HG03097 (cell line): ENCODE measurements around the gene DSTN.

ENCODE experiments used
- ATAC-seq: cut with Tn5 transposase; IDR thresholded peaks from one replicate; pipeline ENCODE4 v1.9.1; 2021; ENCODE audit not compliant: unreplicated experiment, low FRiP score

Gene DSTN

DNA sequence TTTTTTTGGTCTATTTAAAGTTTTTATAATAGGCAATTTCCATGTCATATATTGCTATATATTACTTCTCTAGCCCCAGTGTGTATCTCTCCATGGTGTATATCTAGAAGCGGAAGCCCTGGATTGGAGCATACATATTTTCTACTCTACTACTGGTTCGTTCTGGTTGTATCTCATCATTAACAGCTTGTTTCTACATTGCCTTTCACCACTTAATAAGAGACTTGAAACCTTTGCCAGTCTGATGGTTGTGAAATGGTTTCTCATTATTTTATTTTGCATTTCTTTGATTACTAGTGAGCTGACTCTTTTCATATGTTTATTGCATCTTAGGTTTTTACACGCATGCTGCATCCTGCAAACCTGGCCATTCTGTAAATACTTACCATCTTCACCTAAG is 3.6 kb downstream of the DSTN start:
- ATAC-seq, result no peak

DNA sequence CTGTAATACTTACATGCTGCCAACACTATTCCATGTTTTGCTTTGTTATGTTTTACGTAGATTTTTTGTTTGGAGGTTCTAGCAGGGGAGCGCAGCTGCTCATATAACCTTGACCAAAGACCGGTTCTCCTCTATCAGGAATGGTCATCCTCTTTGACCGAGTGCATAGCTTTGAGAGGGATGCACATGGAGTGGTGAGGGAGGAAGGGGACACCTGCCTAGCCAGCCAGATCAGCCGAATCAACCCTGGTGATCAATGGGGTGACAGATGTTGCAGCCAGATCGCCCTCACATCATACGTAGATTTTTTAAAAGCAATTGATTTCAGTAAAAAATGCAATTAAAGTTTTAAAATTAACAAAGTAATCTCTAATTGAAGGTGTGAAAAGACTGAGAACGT is 6.3 kb downstream of the DSTN start:
- ATAC-seq, result no peak

DNA sequence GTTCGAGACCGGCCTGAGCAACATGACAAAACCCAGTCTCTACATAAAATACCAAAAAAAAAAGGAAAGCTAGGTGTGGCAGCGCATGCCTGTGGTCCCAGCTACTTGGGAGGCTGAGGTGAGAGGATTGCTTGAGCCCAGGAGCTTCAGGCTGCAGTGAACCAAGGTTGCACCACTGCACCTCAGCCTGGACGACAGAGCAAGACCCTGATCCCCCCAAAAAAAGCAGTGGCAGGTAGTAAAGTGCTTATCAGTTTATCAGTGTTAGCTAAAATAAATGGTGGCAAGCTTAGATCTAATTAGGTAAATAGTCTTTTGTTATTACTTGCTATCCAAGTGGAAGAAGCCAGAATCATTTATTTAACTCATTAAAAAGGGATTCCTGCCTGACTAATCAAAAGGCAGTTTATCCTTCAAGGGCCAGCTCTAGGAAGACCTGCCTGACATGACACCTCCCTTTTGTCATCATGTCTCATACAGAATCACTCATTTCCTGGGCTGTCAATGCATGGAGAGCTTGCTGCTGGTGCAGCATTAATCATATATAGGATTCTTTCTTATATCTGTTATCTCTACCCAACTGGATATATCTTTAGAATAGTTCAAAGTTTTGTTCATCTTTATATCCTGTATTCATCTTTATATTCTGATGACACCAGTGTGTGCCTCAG is 9.6 kb downstream of the DSTN start:
- ATAC-seq, result no peak

DNA sequence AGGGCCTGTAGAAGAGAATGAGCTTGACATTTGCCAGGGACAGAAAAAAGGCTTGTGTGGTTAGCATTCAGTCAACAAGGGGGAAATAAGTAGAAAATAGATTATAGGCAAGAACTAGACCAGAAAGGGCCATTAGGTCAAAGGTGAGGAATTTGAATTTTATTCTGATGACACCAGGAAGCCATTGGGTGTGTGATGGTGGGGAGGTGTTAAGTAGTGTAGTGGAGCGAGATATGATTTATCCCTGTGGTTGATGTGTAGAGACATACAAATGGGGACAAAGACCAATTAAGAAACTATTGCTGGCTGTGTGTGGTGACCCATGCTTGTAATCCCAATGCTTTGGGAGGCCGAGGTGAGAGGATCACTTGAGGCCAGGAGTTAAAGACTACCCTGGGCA is 11.0 kb downstream of the DSTN start:
- ATAC-seq, result no peak

DNA sequence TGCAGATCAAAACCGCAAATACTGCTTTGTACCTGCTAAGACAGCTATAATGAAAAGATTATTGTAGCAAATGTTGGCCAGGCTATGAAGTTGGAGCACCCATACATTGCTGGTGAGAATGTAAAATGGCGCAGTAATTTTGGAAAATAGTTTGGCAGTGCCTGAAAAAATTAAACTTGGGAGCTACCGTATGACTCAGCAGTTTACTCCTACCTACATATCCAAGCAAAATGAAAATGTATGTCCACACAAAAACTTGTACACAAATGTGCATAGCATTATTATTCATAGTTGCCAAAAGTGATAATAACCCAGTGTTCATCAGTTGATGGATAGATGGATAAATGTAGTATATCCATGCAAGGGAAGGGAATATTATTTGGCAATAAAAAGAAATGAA is 13.3 kb downstream of the DSTN start:
- no peak for ATAC-seq

DNA sequence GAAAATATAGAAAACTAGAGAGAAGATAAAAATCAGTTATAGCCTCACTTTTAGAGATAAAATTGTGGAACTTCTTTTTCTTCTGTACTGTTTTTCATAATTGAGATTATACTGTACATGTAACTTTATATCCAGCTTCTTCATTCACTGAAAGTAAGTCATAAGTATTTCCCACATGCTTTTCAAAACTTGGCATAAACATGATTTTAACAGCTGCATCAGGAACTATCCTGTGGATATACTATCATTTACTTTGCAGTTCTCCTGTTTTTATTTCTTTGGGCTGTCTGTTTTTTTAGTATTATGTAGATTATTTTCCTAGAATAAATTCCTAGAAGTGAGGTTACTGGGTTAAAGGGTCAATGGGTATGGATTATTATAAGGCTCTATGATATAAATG is 14.8 kb downstream of the DSTN start:
- no peak for ATAC-seq

DNA sequence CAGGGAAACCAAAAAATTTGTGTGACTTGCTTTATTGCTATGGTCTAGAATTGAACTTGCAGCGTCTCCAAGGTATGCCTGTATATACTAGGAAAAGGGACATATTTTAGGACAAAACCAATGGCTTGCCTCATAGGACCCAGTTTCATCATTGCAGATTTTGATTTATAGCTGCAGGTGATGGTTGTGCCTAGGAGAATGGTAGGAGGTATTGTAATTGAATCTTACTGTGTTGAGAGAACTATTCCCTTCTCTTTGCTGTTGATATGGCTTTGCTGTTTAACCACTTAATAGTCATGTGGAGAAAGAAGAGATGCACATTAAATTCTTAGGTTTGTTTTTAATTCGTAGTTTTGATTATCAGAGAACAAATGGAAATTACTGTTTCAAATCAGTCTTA is 16.4 kb downstream of the DSTN start:
- ATAC-seq, result no peak

DNA sequence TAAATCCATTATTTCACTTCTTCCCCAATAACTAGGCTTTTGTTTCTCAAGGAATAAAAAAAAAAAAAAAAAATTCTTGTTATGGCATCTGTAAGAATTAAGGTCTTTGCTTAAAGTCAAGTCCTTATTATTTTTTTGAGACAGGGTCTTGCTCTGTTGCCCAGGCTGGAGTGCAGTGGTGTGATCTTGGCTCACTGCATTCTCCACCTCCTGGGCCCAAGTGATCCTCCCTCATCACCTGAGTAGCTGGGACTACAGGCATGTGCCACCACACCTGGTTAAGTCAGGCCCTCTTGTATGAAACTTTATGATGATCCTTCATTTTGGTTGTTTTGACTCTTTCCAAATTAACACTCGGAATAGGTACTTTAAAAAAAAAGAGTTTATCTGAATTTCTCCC is 17.3 kb downstream of the DSTN start:
- no peak for ATAC-seq

DNA sequence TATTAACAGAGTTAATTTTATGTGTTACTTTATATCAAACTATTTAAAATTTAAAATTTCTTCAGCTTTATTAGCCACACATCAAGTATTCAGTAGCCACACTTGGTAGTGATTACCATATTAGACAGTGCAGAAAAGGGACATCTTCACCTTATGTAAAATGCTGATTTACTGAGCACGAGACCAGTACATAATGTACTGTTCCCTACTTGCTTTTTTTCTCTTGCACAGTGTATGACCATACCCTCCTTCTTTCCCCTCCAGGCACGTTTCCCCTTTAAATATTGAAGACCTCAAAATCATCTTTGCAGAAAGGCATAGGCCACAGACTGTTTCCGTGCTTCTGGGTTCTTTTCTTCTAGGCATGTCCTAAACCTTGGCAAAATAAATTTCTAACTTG is 17.9 kb downstream of the DSTN start:
- no peak for ATAC-seq

DNA sequence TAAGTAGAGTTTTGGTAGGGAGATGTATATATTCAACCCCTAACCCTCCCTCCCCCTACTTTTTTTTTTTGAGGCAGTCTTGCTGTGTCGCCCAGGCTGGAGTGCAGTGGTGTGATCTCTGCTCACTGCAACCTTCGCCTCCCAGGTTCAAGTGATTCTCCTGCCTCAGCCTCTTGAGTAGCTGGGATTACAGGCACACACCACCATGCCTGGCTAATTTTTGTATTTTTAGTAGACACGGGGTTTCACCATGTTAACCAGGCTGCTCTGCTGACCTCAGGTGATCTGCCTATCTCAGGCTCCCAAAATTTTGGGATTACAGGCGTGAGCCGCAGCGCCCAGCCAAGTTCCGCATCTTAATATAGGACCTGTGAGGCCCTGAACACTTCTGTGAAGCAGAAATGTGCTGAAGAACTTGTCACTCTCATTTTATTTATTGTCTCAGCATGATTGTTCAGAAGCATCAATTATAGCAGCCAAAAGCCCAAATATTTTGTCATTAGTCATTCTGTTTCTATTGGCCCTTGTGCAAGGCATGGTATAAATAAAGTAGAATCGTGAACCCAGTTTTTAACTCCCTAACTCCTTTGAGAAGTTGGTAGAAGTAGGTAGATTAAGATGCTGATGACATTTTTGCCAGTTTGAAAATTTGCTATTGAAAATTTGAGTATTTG is 19.4 kb downstream of the DSTN start:
- ATAC-seq, result no peak

DNA sequence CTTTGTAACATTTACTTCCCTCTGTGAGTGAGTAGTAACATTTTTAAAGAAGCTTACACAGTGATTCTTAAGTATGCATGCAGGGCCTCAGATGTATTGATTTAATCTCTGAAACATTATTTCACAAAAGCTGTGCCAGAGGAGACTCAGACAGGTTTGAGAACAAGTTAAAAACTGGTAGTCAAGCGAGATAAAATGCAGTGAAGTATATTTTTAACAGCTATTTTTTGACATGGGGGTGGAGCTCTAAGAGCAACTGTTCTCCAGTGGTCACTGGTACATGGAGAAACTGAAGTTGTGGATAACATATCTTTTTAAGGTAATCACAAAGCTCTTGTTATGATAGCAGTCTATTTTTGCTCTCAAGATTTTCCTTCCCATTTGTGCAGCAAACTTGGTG is 20.4 kb downstream of the DSTN start:
- no peak for ATAC-seq

DNA sequence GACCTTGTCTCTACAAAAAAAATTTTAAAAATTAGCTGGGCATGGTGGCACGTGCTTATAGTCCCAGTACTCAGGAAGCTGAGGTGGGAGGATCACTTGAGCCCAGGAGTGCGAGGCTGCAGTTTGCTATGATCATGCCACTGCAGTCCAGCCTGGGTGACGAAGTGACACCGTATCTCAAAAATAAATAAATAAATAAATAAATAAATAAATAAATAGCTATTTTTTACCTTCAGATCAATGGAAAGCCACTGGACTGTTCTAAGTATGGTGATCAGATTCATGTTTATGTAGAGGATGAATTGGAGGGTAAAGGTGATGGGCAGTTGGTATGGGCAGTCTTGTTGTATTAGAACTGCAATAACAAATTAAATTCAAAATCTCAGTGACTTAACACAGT is 24.0 kb downstream of the DSTN start:
- no peak for ATAC-seq

DNA sequence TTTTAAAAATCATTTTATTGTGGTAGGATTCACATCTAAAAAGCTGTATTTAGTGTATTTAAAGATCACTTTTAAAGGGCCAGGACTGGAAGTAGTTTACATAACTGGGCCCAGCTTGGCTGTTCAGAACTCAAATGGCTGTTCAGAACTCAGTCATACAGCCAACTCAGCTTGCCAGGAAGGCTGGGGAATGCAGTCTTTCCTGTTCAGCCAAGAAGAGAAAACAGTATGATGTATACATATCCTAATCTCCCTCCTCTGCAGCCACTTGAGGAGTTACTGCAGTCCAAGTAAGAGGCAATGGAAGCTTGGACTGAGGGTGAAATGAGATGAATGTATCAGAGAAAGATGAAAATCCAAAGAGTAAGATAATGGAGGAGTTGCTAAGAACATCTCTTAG is 24.6 kb downstream of the DSTN start:
- ATAC-seq, result no peak

DNA sequence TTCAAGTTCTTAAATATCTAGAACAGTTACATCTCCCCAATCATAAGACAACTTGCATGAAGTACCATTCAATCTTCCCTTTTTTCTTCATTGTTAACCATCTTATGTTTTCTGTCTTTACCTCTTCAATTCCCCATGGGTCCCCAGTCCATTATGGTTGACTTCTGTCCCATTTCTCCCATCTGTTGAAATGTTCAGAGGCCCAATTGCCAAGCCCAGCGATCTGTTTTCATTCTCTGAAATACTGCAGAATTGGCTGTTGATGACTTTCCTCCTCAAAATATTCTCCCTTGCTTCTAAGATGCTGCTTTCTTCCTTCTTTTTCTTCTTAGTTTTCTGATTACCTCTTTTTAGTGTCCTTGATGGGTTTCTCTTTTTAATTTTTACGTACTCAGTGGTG is 26.0 kb downstream of the DSTN start:
- ATAC-seq, result no peak

DNA sequence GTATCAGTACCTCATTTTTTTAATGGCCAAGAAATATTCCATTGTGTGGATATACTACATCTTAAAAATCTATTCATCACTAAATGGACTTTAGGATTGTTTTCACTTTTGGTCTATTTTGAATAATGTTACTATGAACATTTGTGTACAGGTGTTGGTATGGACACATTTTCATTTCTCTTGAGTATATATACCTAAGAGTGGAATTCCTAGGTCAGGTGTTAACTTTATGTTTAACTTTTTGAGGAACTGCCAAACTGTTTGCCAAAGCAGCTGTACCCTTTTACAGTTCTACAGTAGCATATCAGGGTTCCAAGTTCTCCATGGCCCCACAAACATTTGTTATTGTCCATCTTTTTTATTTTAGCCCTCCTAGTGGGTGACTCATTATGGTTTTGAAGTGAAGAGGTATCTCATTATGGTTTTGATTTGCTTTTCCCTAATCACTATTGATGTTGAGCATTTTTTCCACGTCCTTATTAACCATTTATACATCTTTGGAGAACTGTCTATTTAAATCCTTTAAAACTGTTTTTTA is 28.2 kb downstream of the DSTN start:
- no peak for ATAC-seq

DNA sequence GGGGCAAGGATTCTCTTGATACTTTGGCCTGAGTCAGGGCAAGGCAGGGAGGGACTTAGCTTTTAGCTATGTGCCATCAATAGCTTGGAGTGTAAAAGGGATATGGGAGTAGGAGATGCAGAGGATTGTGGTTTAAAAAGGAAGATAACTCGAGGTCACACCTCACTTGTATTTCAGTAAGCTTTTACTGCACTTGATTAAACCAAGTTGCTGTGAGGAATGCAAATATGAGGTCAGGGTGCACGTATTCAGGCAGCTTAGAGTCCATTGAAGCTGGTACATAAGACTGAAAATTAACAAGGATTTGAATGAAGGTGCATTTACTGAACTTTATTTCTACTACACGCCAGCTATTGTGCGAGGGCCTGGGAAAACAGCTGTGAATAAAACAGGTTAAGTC is 32.1 kb downstream of the DSTN start:
- ATAC-seq, result no peak

DNA sequence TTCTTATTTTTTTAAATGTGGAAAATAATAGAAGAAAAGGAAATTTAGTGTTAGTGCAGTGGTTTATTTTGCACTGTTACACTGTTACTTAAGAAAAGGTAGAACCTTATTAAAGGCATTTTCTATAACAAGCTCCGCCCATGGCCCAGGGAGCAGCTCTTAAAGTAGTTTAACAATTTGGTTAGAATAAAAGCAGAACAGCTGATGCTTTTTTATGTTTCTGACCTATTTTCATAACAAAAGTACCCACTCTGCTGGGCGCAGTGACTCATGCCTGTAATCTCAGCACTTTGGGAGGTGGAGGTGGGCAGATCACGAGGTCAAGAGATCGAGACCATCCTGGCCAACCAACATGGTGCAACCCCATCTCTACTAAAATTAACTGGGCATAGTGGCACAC is 32.6 kb downstream of the DSTN start:
- no peak for ATAC-seq

DNA sequence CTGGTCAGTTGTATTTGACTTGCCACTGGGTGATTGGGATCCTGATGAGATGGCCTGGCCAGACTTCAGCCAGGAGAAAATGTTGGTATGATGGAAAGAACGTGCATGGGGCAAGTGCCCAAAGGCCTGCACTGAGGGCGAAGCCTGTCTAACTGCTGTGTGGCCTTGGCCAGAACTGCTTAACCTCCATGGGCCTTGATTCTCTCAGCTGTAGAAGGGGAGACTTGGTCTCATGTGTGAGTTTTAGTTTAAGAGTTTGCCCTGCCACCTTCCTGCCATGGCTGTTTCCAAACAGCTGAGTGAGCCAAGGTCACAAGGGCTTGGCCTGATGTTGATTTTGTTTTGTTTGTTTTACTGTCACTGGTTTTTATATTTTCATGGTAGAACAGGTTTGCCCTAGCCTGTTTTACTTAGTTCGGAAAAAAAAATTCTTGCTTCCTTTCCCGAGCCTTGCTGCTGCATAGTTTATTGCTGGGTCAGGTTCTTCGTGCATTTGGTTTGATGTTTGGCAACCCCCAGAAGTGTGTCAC is 35.3 kb downstream of the DSTN start:
- ATAC-seq, result no peak

DNA sequence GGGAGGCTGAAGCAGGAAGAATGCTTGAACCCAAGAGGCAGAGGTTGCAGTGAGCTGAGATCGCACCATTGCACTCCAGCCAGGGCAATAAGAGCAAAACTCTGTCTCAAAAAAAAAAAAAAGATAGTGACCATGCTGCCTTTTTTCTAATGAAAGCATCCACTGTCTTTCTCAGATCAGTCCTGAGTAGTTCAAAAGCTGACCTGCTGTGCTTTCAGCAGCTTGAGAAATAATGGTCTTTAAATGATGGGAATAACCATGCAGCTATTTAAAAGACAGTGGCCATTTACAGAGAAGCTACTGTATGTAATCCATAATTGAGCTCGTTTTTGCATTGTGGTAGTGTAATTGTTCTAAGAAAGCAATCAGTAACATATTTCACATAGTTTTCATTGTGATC is 36.1 kb downstream of the DSTN start:
- no peak for ATAC-seq

DNA sequence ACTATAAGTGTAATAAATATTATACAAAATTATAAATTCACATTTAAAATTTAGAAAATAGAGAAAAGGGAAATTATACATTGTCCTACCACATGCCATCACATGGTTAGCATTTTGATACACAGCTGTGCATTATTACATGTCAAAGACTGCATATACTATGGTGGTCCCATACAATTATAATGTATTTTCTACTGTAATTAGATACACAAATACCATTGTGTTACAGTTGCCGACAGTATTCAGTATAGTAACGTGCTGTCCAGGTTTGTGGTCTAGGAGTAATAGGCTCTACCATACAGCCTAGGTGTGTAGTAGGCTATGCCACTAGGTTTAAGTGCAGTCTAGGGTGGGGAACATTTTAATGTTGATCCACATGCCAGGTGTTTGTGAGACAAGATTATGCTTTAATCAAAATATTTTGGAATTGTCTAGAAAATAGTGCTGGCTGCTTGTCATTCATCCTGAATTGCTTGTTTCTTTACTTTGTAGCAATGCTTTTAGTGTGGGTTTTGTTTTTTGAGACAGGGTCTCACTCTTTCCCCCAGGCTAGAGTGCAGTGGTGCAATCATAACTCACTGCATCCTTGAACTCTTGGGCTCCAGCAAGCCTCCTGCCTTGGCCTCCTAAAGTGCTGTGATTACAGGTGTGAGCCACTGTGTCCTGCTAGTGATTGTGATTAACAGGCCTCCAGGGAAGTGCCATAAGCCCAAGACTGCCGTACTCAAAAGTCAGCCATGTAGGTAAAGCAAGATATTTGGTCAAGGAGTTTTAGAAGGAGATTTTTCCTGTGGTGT is 39.0 kb downstream of the DSTN start:
- ATAC-seq, result no peak

DNA sequence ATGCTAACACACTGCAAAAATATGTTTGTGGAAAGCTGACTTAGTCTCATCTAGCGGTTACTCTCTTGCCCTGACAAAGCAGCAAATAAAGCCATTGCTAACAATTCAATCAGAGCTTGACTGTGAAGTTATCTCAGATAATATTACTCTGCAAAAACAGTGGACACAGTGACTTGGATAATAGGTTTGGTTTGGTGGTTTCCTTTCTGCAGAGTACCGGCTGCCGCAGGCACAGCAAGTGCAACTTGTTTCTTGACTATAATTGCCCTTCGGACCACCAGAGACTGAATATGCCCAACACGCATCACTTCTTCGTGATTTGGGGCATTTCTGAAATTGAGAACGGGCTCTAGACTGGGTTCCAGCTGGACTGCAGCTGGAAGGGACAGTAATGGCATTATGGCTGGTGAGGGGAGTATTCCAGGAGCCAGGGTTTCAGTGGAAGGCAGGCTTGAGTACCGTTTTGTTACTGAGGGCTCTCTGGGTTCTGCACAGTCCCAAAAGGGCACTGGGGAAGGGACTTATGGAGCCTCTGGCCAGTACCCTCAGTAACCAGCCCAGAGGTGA is 40.0 kb downstream of the DSTN start:
- no peak for ATAC-seq
